K562 (cell line): ENCODE data around the gene CTCF. TPM values are rescaled to one million over a fixed set of nuclear protein-coding genes. Genes with fewer than 3 reads are reported as not detected.

Experiments
- ATAC-seq: fragments of 200-7000 bp; cut with Tn5 transposase; 3 replicates; pipeline ENCODE4 v1.9.1; 2020; ENCODE audit warnings: moderate library complexity
- BruUV-seq: library from RNA; stranded (reverse); fragments of 400-500 nt; replicated peaks from 2 replicates; lab custom pipeline; 2021; lab: Mats Ljungman, UMichigan
- CTCF ChIA-PET: fragments of 300-600 bp; formaldehyde crosslinking; extraction: SDS; loops from one replicate; lab custom pipeline; 2021; ENCODE audit warnings: low intra/inter-chr PET ratio; lab: Yijun Ruan, JAX
- POLR2A ChIA-PET: fragments of 300-600, 350-650 bp; sonication (Branson Sonifier 250); formaldehyde crosslinking; extraction: SDS; loops from one replicate; lab custom pipeline; 2021; ENCODE audit warnings: antibody characterized with exemption, inconsistent platforms; lab: Yijun Ruan, JAX
- DNase-seq, 4 experiments: peaks; one replicate each; pipeline versions ENCODE4 v3.0.0 to v3.0.0-alpha.2; 2011 to 2018; ENCODE audit warnings: low spot score in 3 of 4, mixed read lengths in 3 of 4; ENCODE audit errors: extremely low read depth in 1 of 4
- FAIRE-seq: peaks from 2 replicates; lab custom pipeline; 2011; peaks lifted over from hg19 to GRCh38; lab: Jason Lieb, UNC
- H2AFZ ChIP-seq: 2 replicates; pipeline ENCODE4 v1.6.0; 2011; ENCODE audit warnings: low read depth, low read length, control low read depth, inconsistent platforms
- H3K27ac ChIP-seq: fragments of 200-600 bp; 3 replicates; pipeline ENCODE4 v1.8.0; 2011; ENCODE audit warnings: low read depth, mild to moderate bottlenecking, control low read depth, inconsistent platforms, low read length, moderate library complexity, mixed read lengths; ENCODE audit errors: extremely low read depth
- H3K27me3 ChIP-seq, 2 experiments: fragments of 300-600 bp in 1 of 2; 2 replicates in 1 of 2; 3 replicates in 1 of 2; pipeline versions ENCODE4 v1.6.0 to v1.8.0; 2011; ENCODE audit warnings: inconsistent platforms in 2 of 2, low read length in 2 of 2, mild to moderate bottlenecking in 1 of 2, mixed read lengths in 1 of 2, moderate library complexity in 1 of 2; ENCODE audit not compliant: control insufficient read depth in 2 of 2, insufficient read depth in 2 of 2
- H3K36me3 ChIP-seq: fragments of 300-600 bp; 3 replicates; pipeline ENCODE4 v1.8.0; 2011; ENCODE audit warnings: mild to moderate bottlenecking, low read length, inconsistent platforms; ENCODE audit not compliant: control insufficient read depth, insufficient read depth
- H3K4me1 ChIP-seq, 2 experiments: fragments of 200-600 bp in 1 of 2; replicated peaks in 1 of 2; 2 replicates in 1 of 2; 3 replicates in 1 of 2; pipeline versions ENCODE4 v1.5.1 to v1.8.0; 2011; ENCODE audit warnings: inconsistent platforms in 2 of 2, low read length in 2 of 2, mild to moderate bottlenecking in 1 of 2, mixed read lengths in 1 of 2, moderate library complexity in 1 of 2; ENCODE audit not compliant: control insufficient read depth in 2 of 2, insufficient read depth in 2 of 2
- H3K4me2 ChIP-seq: 2 replicates; pipeline ENCODE4 v1.6.1; 2011; ENCODE audit warnings: low read length, control low read depth, inconsistent platforms, mixed read lengths; ENCODE audit not compliant: insufficient read depth
- H3K4me3 ChIP-seq: fragments of 200-600 bp; sonication (generic), shearing (Covaris generic); 2 replicates; pipeline ENCODE4 v1.5.1; 2016; ENCODE audit warnings: control low read depth, inconsistent platforms
- H3K79me2 ChIP-seq: fragments of 200-600 bp; 3 replicates; pipeline ENCODE4 v1.8.0; 2011; ENCODE audit warnings: low read length, inconsistent platforms; ENCODE audit not compliant: control insufficient read depth, insufficient read depth
- H3K9ac ChIP-seq, 2 experiments: 2 replicates each; pipeline versions ENCODE4 v1.6.0 to v1.6.1; 2011; ENCODE audit warnings: low read depth in 2 of 2, low read length in 2 of 2, control low read depth in 1 of 2, inconsistent platforms in 1 of 2, mild to moderate bottlenecking in 1 of 2, mixed read lengths in 1 of 2; ENCODE audit not compliant: insufficient read depth in 1 of 2
- H3K9me1 ChIP-seq: one replicate; pipeline ENCODE4 v1.6.0; 2011; ENCODE audit warnings: inconsistent platforms, mild to moderate bottlenecking, low read length, moderate library complexity; ENCODE audit not compliant: control insufficient read depth, insufficient read depth
- H3K9me3 ChIP-seq: replicated peaks from 2 replicates; pipeline ENCODE4 v1.5.1; 2011; ENCODE audit warnings: low read depth, low read length, inconsistent platforms; ENCODE audit not compliant: control insufficient read depth, insufficient read depth
- H4K20me1 ChIP-seq: replicated peaks from 2 replicates; pipeline ENCODE4 v1.6.1; 2011; ENCODE audit warnings: low read length, inconsistent platforms, mixed read lengths; ENCODE audit not compliant: control insufficient read depth, insufficient read depth
- BACH1 ChIP-seq: fragments of 200-800 bp; sonication (Bioruptor generic); IDR thresholded peaks from 2 replicates; pipeline ENCODE4 v1.6.1; 2016; ENCODE audit warnings: missing genetic modification characterization, missing compliant biosample characterization
- CBX2 ChIP-seq: fragments of 200-600 bp; sonication (generic); IDR thresholded peaks from one replicate; pipeline ENCODE4 v1.6.1; 2012; ENCODE audit warnings: mild to moderate bottlenecking, low read length, inconsistent platforms; ENCODE audit not compliant: insufficient read depth, poor library complexity, severe bottlenecking
- CBX8 ChIP-seq: fragments of 200-600 bp; sonication (generic); IDR thresholded peaks from 2 replicates; pipeline ENCODE4 v1.6.1; 2012; ENCODE audit warnings: borderline replicate concordance, mixed run types, low read depth, mild to moderate bottlenecking, moderate library complexity, mixed read lengths, low read length, control low read depth, inconsistent platforms; ENCODE audit not compliant: poor library complexity, severe bottlenecking; ENCODE audit errors: extremely low read depth
- CEBPB ChIP-seq: fragments of 450-650 bp; IDR thresholded peaks from 2 replicates; pipeline ENCODE4 v1.6.1; 2016; ENCODE audit warnings: missing genetic modification characterization, missing compliant biosample characterization
- CXXC5 ChIP-seq: fragments of 250-450 bp; sonication (Bioruptor Pico); IDR thresholded peaks from 2 replicates; pipeline ENCODE4 v1.8.0; 2022; ENCODE audit warnings: inconsistent platforms, mild to moderate bottlenecking, moderate library complexity
- FOSL1 ChIP-seq: fragments of 200-800 bp; sonication (Bioruptor generic); conservative IDR thresholded peaks from 2 replicates; pipeline ENCODE4 v1.6.1; 2016; ENCODE audit warnings: missing genetic modification characterization, missing compliant biosample characterization
- HDAC1 ChIP-seq, 2 experiments: fragments of 450-650 bp; IDR thresholded peaks; 2 replicates each; pipeline ENCODE4 v1.6.1; 2016 to 2017; ENCODE audit warnings: inconsistent platforms in 1 of 2, mild to moderate bottlenecking in 1 of 2, moderate library complexity in 1 of 2
- KDM2B ChIP-seq: fragments of 250-450 bp; sonication (Bioruptor Pico); IDR thresholded peaks from 2 replicates; pipeline ENCODE4 v1.8.0; 2021; ENCODE audit warnings: mild to moderate bottlenecking, moderate library complexity
- KDM4B ChIP-seq, 2 experiments: fragments of 450-650 bp in 1 of 2; sonication (generic) in 1 of 2; IDR thresholded peaks; 2 replicates each; pipeline ENCODE4 v1.6.1; 2016 to 2017; ENCODE audit warnings: borderline replicate concordance in 2 of 2, antibody characterized with exemption in 1 of 2, low read depth in 1 of 2, mild to moderate bottlenecking in 1 of 2
- KLF1 ChIP-seq: fragments of 450-650 bp; IDR thresholded peaks from 2 replicates; pipeline ENCODE4 v1.6.1; 2016; ENCODE audit warnings: missing genetic modification characterization, missing compliant biosample characterization
- NR0B1 ChIP-seq: fragments of 450-650 bp; IDR thresholded peaks from one replicate; pipeline ENCODE4 v1.6.1; 2018; ENCODE audit warnings: mild to moderate bottlenecking, moderate library complexity; ENCODE audit not compliant: partially characterized antibody
- RBM14 ChIP-seq: fragments of 200-400 bp; formaldehyde crosslinking; IDR thresholded peaks from 2 replicates; pipeline ENCODE4 v1.6.1; 2018; ENCODE audit warnings: low read depth, mild to moderate bottlenecking, low read length, moderate library complexity, borderline replicate concordance; ENCODE audit not compliant: insufficient read depth
- SIN3A ChIP-seq, 2 experiments: fragments of 150-350 bp in 1 of 2; IDR thresholded peaks; 2 replicates each; pipeline ENCODE4 v1.6.1; 2011 to 2016; ENCODE audit warnings: borderline replicate concordance in 2 of 2, low read depth in 2 of 2, low read length in 2 of 2, mild to moderate bottlenecking in 2 of 2, moderate library complexity in 2 of 2; ENCODE audit not compliant: control insufficient read depth in 1 of 2
- TBL1XR1 ChIP-seq, 2 experiments: IDR thresholded peaks; 2 replicates each; pipeline ENCODE4 v1.6.1; 2012; ENCODE audit warnings: improper control_type of control experiment in 2 of 2, low read length in 2 of 2, mild to moderate bottlenecking in 1 of 2
- ZNF282 ChIP-seq: sonication (generic); formaldehyde crosslinking; IDR thresholded peaks from 2 replicates; pipeline ENCODE4 v1.8.1; 2023; ENCODE audit warnings: missing genetic modification reagents
- ZNF384 ChIP-seq: IDR thresholded peaks from 2 replicates; pipeline ENCODE4 v1.6.1; 2012; ENCODE audit warnings: low read depth, low read length, improper control_type of control experiment
- WGBS: fragments of 100-300 bp; shearing (Covaris generic); methylation state at CpG from one replicate; pipeline ENCODE4 v1.1.6; 2016; ENCODE audit warnings: low coverage, mixed read lengths; ENCODE audit not compliant: insufficient coverage; ENCODE audit errors: missing lambda C conversion rate; 5-methylcytosine and 5-hydroxymethylcytosine counted together
- in situ Hi-C: fragments of 300-500 bp; cut with MboI; formaldehyde crosslinking; loops from 4 replicates; pipeline ENCODE4 v1.15.0; 2018; ENCODE audit warnings: inconsistent platforms, mixed read lengths
- intact Hi-C: fragments of 100-400 bp; cut with micrococcal nuclease; formaldehyde crosslinking; loops from 2 replicates; pipeline ENCODE4 v1.14.2; 2022
- polyA plus RNA-seq, 8 experiments: library from polyadenylated mRNA; depleted of rRNA in 4 of 8; stranded (reverse) in 5 of 8; unstranded in 3 of 8; fragments of >200 nt; fragmentation: Nextera tagmentation in 2 of 8; fragmentation: Illumina TruSeq in 1 of 8; extraction: Ambion mirVana in 2 of 8; extraction: Trizol in 1 of 8; gene quantifications; 2 replicates each; pipeline versions ENCODE4 v1.2.1 to v1.2.3, GENCODE V29; 2011 to 2014; ENCODE audit warnings: inconsistent platforms in 1 of 8, missing spikeins in 1 of 8
- total RNA-seq, 7 experiments: library from RNA; depleted of rRNA in 6 of 7; stranded (reverse); fragments of >200 nt in 6 of 7; fragmentation: Illumina TruSeq in 2 of 7; extraction: Trizol in 2 of 7; gene quantifications; 2 replicates each; pipeline versions ENCODE4 v1.2.1 to v1.2.3, GENCODE V29; 2011 to 2021; ENCODE audit warnings: low replicate concordance in 1 of 7
- TF ChIP-seq, protein P1 (sequence below), 2 experiments: IDR thresholded peaks; 2 replicates each; pipeline ENCODE4 v1.6.1; 2012; ENCODE audit warnings: improper control_type of control experiment in 2 of 2, low read depth in 2 of 2, low read length in 2 of 2, borderline replicate concordance in 1 of 2

Gene CTCF
- total and polyA plus RNA-seq, 9 of the 15 experiments (the other 6 are each of a cell fraction or from before 2014, with no cell fraction given) = 7.8 to 49.2 (median 33.9) TPM

DNA sequence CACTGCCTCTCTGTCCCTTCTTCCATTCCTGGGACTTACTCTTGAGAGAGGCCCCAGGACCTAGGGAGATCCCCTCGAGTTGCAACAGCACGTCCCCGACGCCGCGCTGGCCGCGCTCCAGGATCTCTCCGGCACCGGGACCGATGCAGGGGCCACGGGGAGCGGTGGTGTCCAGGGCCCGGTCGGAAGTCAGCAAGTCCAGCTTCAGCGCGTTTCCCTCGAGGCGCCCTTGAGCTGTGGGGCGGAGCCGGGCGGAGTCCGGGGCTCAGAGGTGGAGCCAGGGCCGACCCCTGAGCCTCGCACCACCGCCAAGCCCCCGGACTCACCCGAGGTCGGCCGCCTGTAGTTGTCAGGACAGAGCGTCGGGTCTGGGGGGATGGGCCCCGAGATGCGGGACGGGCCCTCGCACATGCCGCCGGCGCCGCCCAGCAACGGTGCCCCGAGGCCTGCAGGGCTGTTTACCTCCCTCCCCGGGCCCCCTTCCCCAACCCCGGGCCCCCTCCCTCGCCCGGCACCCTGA, 103.8 kb downstream of the CTCF start:
- 1% methylated on average over 18 of the region's 46 CpGs for WGBS
- DNase-seq (peak; percentile 61 to 80 (median 70)), FAIRE-seq (no peak)
- TF ChIP-seq CBX8 (no peak), CXXC5 (no peak), CBX2 (no peak), HDAC1 (IDR thresholded peaks at IDR 0.05) (0 out of 4 replicates have a peak, but pooled peaks of 1 of the 2 experiments have one; percentile 19), CEBPB (tag) (0 out of 2 replicates have a peak, but pooled peaks have one; percentile 12), KDM4B (IDR thresholded peaks at IDR 0.05; ENCODE audit: borderline replicate concordance in 2 of 2, low read depth in 1 of 2) (0 out of 4 replicates have a peak, but pooled peaks of 1 of the 2 experiments have one; percentile 12), SIN3A (IDR thresholded peaks at IDR 0.05; ENCODE audit: borderline replicate concordance in 2 of 2, control insufficient read depth in 1 of 2, low read depth in 2 of 2, low read length in 2 of 2) (no peak), NR0B1 (no peak), ZNF282 (CRISPR knock-in tag) (no peak), KDM2B (CRISPR knock-in tag) (peak; percentile 72; the same call in 1 of the 2 replicates), RBM14 (no peak), KLF1 (no peak), FOSL1 (no peak), ZNF384 (no peak), BACH1 (tag) (no peak), TBL1XR1 (IDR thresholded peaks at IDR 0.05; ENCODE audit: low read length in 2 of 2) (no peak)
- TF ChIP-seq, protein P1, sequence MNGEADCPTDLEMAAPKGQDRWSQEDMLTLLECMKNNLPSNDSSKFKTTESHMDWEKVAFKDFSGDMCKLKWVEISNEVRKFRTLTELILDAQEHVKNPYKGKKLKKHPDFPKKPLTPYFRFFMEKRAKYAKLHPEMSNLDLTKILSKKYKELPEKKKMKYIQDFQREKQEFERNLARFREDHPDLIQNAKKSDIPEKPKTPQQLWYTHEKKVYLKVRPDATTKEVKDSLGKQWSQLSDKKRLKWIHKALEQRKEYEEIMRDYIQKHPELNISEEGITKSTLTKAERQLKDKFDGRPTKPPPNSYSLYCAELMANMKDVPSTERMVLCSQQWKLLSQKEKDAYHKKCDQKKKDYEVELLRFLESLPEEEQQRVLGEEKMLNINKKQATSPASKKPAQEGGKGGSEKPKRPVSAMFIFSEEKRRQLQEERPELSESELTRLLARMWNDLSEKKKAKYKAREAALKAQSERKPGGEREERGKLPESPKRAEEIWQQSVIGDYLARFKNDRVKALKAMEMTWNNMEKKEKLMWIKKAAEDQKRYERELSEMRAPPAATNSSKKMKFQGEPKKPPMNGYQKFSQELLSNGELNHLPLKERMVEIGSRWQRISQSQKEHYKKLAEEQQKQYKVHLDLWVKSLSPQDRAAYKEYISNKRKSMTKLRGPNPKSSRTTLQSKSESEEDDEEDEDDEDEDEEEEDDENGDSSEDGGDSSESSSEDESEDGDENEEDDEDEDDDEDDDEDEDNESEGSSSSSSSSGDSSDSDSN (IDR thresholded peaks at IDR 0.05; ENCODE audit: borderline replicate concordance in 1 of 2, low read depth in 2 of 2, low read length in 2 of 2) = peak; percentile 65 to 87; a peak in 3 of 4 replicates

More for the DNA sequence above, 103.8 kb downstream of the CTCF start:
- Histone ChIP-seq H4K20me1 (peaks cover 2% of the 10 kb centered on the region; the same call in 1 of the 2 replicates), H3K4me2 (peak overlapping the region; percentile 74), H2AFZ (peak overlapping the region; percentile 99), H3K27ac (peak overlapping the region; percentile 59; the same call in 1 of the 3 replicates), H3K9me3 (no peaks in the 10 kb centered on the region), H3K4me3 (peak overlapping the region; percentile 78), H3K36me3 (peaks cover 7% of the 10 kb centered on the region; the same call in 2 of the 3 replicates), H3K27me3 (no peaks in the 10 kb centered on the region), H3K79me2 (peaks cover 3% of the 10 kb centered on the region; the same call in 1 of the 3 replicates), H3K9ac (peak overlapping the region; percentile 63 to 95), H3K4me1 (peaks cover 14 to 53% of the 10 kb centered on the region in 2 experiments), H3K9me1 (no peaks in the 10 kb centered on the region)
- intact Hi-C loops = loop anchor here (2.0 kb wide), 1 partner anchor 103 kb away; the partner anchor contains the start of gene CTCF
- CTCF ChIA-PET = interaction anchor here (0.6 kb wide), 1 partner anchor 184 kb away, joined by 6 read pairs; no protein-coding TSS in a partner anchor
- in situ Hi-C loops = loop anchor here (5.0 kb wide), 1 partner anchor 261 kb away; no protein-coding TSS in a partner anchor
- ATAC-seq = peak; percentile 56
- POLR2A ChIA-PET = interaction anchor here (0.6 to 1.5 kb wide), 3 partner anchors 17 to 140 kb away, joined by 3 to 6 read pairs (median 3); no protein-coding TSS in a partner anchor
- no TSS peak for BruUV-seq
